Colonic mucosa (tissue), 4 donors: ENCODE results near the gene ZNF518B. TPM values are rescaled to one million over a fixed set of nuclear protein-coding genes. Genes with fewer than 3 reads are reported as not detected.

Experiments
- DNase-seq: peaks from one replicate; pipeline ENCODE4 v3.0.0-alpha.2; 2020
- H3K27ac ChIP-seq: fragments of 200-600 bp; one replicate; pipeline ENCODE4 v1.8.0; 2021
- H3K27me3 ChIP-seq: fragments of 200-600 bp; one replicate; pipeline ENCODE4 v1.8.0; 2021
- H3K36me3 ChIP-seq: fragments of 200-600 bp; one replicate; pipeline ENCODE4 v1.8.0; 2021
- H3K4me1 ChIP-seq: fragments of 200-600 bp; one replicate; pipeline ENCODE4 v1.8.0; 2021; ENCODE audit warnings: mild to moderate bottlenecking
- H3K4me3 ChIP-seq: fragments of 200-600 bp; one replicate; pipeline ENCODE4 v1.8.0; 2021
- H3K9ac ChIP-seq, 2 donors: one replicate each; pipeline ENCODE4 v1.7.0; 2013; ENCODE audit warnings: control low read depth in 2 of 2, low read depth in 2 of 2, low read length in 2 of 2
- H3K9me3 ChIP-seq: fragments of 200-600 bp; one replicate; pipeline ENCODE4 v1.8.0; 2021
- intact Hi-C: fragments of 100-400 bp; cut with DNase I; formaldehyde crosslinking; loops from one replicate; pipeline ENCODE4 v1.14.1; 2022
- total RNA-seq, 2 donors: library from RNA; stranded (reverse); fragmentation: NEBNext Ultra II Directional in 1 of 2; extraction: Animal tissue kit (Norgen Biotek cat#: 25700) in 1 of 2; gene quantifications; one replicate each; pipeline ENCODE4 v1.2.1, GENCODE V29; 2021
- TF ChIP-seq, protein P1 (sequence below): fragments of 200-600 bp; IDR thresholded peaks from one replicate; pipeline ENCODE4 v1.8.0; 2022; ENCODE audit warnings: antibody characterized with exemption, mild to moderate bottlenecking
- donor health status: healthy.
- donor health status: DM: no; HTN: no; CAD: no.
- donor health status: DM: no; HTN: no; CAD: no.

Gene ZNF518B
- total RNA-seq, 2 donors from 2014 or later = 15.3 to 19.0 TPM

DNA sequence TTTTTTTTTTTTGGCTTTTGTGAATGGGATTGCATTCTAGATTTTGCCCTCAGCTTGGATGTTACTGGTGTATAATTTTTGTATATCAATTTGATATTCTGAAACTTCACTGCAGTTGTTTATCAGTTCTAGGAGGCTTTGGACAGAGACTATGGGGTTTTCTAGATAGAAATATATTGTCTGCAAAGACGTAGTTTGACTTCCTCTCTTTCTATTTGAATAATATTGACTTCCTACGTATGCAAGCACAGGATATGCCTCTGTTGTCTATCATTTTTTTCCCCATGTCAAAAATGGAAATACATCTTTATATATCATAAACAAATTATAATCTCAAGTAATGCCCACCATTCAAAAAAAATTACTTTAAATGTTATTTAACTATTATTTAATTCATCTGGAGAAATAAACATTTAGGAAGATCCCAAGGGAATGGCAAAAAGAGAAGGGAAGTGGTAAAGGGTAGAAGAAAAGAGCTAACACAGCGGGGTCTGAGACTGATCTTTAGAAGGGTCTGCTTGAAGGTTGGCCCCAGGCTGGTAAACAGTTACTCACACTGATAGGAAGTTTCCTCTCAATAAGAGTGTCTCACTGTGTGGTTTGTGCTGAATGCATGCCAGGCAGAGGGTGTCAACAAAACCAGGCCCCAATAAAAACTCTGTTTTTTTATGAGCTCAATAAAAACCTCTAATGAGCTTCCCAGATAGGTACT is 35.7 kb downstream of the ZNF518B start:
- no peaks in the 10 kb centered on the region for H3K9me3 ChIP-seq
- intact Hi-C loops = no loop called here
- H3K4me3 ChIP-seq = no peak overlapping the region
- no peaks in the 10 kb centered on the region for H3K27me3 ChIP-seq
- DNase-seq = no peak
- H3K27ac ChIP-seq = no peak overlapping the region
- no peaks in the 10 kb centered on the region for H3K36me3 ChIP-seq
- no peaks in the 10 kb centered on the region for H3K4me1 ChIP-seq
- H3K9ac ChIP-seq = no peak overlapping the region
- TF ChIP-seq, protein P1, sequence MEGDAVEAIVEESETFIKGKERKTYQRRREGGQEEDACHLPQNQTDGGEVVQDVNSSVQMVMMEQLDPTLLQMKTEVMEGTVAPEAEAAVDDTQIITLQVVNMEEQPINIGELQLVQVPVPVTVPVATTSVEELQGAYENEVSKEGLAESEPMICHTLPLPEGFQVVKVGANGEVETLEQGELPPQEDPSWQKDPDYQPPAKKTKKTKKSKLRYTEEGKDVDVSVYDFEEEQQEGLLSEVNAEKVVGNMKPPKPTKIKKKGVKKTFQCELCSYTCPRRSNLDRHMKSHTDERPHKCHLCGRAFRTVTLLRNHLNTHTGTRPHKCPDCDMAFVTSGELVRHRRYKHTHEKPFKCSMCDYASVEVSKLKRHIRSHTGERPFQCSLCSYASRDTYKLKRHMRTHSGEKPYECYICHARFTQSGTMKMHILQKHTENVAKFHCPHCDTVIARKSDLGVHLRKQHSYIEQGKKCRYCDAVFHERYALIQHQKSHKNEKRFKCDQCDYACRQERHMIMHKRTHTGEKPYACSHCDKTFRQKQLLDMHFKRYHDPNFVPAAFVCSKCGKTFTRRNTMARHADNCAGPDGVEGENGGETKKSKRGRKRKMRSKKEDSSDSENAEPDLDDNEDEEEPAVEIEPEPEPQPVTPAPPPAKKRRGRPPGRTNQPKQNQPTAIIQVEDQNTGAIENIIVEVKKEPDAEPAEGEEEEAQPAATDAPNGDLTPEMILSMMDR = no peak

GRCh38 chr4:10417740-10418139 is 39.5 kb downstream of the ZNF518B start:
- H3K4me3 ChIP-seq = no peak overlapping the region
- no peak overlapping the region for H3K27ac ChIP-seq
- TF ChIP-seq, protein P1 = no peak
- H3K27me3 ChIP-seq = no peaks in the 10 kb centered on the region
- H3K9me3 ChIP-seq = no peaks in the 10 kb centered on the region
- H3K36me3 ChIP-seq = no peaks in the 10 kb centered on the region
- no peaks in the 10 kb centered on the region for H3K4me1 ChIP-seq
- DNase-seq = no peak
- no peak overlapping the region for H3K9ac ChIP-seq
- intact Hi-C loops = no loop called here

DNA sequence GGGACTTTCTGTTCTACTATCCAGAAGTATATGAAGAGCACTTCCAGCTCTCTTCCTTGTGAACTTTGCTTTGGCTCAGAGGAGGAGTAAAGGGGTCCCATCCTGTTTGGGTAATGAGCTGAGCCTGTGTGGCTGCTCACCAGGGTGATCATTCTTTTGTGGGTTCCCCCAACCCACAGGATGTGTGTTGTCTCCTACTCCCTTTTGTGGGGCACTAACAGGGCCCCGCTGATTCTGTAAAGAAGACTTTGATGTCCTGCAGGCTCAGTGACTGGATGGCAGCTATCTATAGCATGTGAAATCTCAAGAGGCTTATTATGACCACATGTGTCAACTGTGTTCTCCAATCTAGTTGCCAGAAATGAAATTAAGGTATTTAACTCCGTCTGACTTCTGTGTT is 40.8 kb downstream of the ZNF518B start:
- no peak for DNase-seq
- intact Hi-C loops = no loop called here
- Histone ChIP-seq H3K9ac (no peak overlapping the region), H3K9me3 (no peaks in the 10 kb centered on the region), H3K27ac (no peak overlapping the region), H3K27me3 (no peaks in the 10 kb centered on the region), H3K36me3 (no peaks in the 10 kb centered on the region), H3K4me1 (no peaks in the 10 kb centered on the region), H3K4me3 (no peak overlapping the region)
- TF ChIP-seq, protein P1 = no peak

DNA sequence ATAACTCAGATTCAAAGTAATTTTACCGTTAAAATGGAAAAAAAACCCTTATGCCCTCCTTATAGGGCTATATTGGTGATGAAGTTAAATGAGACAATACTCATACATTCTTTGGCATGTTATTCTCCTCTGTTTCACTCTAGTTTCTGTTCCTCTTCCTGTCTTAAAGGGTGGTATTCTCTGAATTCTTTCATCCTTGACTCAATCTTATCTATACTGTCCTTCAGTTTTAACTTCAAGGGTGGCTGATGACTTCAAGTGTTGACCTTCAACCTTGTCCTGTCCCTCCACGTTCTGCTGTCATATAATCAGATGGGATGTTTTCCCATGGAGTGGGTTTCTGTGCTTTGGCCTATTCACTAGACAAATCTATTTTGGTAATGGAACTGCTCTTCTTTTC is 44.0 kb downstream of the ZNF518B start:
- Histone ChIP-seq H3K9ac (no peak overlapping the region), H3K36me3 (no peaks in the 10 kb centered on the region), H3K27me3 (no peaks in the 10 kb centered on the region), H3K27ac (no peak overlapping the region), H3K9me3 (no peaks in the 10 kb centered on the region), H3K4me3 (no peak overlapping the region), H3K4me1 (no peaks in the 10 kb centered on the region)
- DNase-seq = no peak
- intact Hi-C loops = no loop called here
- TF ChIP-seq, protein P1 = no peak

- no peak for DNase-seq
- Histone ChIP-seq H3K27me3 (no peaks in the 10 kb centered on the region), H3K27ac (no peak overlapping the region), H3K4me1 (no peaks in the 10 kb centered on the region), H3K9me3 (no peaks in the 10 kb centered on the region), H3K4me3 (no peak overlapping the region), H3K36me3 (no peaks in the 10 kb centered on the region), H3K9ac (no peak overlapping the region)
- intact Hi-C loops = loop anchor here (10.0 kb wide), 2 partner anchors 139 to 241 kb away; no protein-coding TSS in a partner anchor
- TF ChIP-seq, protein P1 = no peak
These were observed 51.6 kb downstream of the ZNF518B start for GRCh38 chr4:10405672-10406071.
